ENCODE results near the gene ABLIM2. TPM values are rescaled to one million over a fixed set of nuclear protein-coding genes. Genes with fewer than 3 reads are reported as not detected.

ABLIM2 gene
- total RNA-seq, 4 donors from 2014 or later, result 4.2 to 28.5 (median 8.7) TPM

GRCh38 chr4:8000721-8001491 lies 157.7 kb downstream of the ABLIM2 start:
- H3K4me1 ChIP-seq, result no peaks in the 10 kb centered on the region
- DNase-seq (ENCODE audit: extremely low spot score), result no peak
- H3K9me3 ChIP-seq, result no peaks in the 10 kb centered on the region
- H3K27me3 ChIP-seq, result no peaks in the 10 kb centered on the region
- H3K27ac ChIP-seq (replicated peaks in 1 of 4), result no peak overlapping the region
- 84% methylated on average over 9 of the region's 25 CpGs for WGBS
- intact Hi-C loops (cut with DNase I), result no loop called here
- TF ChIP-seq POLR2A (IDR thresholded peaks at IDR 0.05; ENCODE audit: low read depth) (no peak), EP300 (IDR thresholded peaks at IDR 0.05) (no peak), POLR2AphosphoS5 (IDR thresholded peaks at IDR 0.05) (no peak)
- TF ChIP-seq, protein P1, sequence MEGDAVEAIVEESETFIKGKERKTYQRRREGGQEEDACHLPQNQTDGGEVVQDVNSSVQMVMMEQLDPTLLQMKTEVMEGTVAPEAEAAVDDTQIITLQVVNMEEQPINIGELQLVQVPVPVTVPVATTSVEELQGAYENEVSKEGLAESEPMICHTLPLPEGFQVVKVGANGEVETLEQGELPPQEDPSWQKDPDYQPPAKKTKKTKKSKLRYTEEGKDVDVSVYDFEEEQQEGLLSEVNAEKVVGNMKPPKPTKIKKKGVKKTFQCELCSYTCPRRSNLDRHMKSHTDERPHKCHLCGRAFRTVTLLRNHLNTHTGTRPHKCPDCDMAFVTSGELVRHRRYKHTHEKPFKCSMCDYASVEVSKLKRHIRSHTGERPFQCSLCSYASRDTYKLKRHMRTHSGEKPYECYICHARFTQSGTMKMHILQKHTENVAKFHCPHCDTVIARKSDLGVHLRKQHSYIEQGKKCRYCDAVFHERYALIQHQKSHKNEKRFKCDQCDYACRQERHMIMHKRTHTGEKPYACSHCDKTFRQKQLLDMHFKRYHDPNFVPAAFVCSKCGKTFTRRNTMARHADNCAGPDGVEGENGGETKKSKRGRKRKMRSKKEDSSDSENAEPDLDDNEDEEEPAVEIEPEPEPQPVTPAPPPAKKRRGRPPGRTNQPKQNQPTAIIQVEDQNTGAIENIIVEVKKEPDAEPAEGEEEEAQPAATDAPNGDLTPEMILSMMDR (IDR thresholded peaks at IDR 0.05), result no peak
- no peak overlapping the region for H3K4me3 ChIP-seq
- peaks cover 7 to 24% (median 9%) of the 10 kb centered on the region in 4 donors for H3K36me3 ChIP-seq

GRCh38 chr4:8000247-8000646 lies 158.4 kb downstream of the ABLIM2 start:
- Histone ChIP-seq H3K9me3 (no peaks in the 10 kb centered on the region), H3K4me3 (no peak overlapping the region), H3K36me3 (peaks cover 4 to 18% (median 5%) of the 10 kb centered on the region in 4 donors), H3K4me1 (no peaks in the 10 kb centered on the region), H3K27ac (replicated peaks in 1 of 4) (no peak overlapping the region), H3K27me3 (no peaks in the 10 kb centered on the region)
- DNase-seq (ENCODE audit: extremely low spot score), result no peak
- 96% methylated on average over 6 of the region's 8 CpGs for WGBS
- TF ChIP-seq POLR2AphosphoS5 (IDR thresholded peaks at IDR 0.05) (no peak), EP300 (IDR thresholded peaks at IDR 0.05) (no peak), POLR2A (IDR thresholded peaks at IDR 0.05; ENCODE audit: low read depth) (no peak)
- TF ChIP-seq, protein P1 (IDR thresholded peaks at IDR 0.05), result no peak
- intact Hi-C loops (cut with DNase I), result no loop called here

- intact Hi-C loops (cut with DNase I), result no loop called here
- DNase-seq (ENCODE audit: extremely low spot score), result no peak
- TF ChIP-seq EP300 (IDR thresholded peaks at IDR 0.05) (no peak), POLR2AphosphoS5 (IDR thresholded peaks at IDR 0.05) (no peak), POLR2A (IDR thresholded peaks at IDR 0.05; ENCODE audit: low read depth) (no peak)
- TF ChIP-seq, protein P1 (IDR thresholded peaks at IDR 0.05), result no peak
- no peaks in the 10 kb centered on the region for H3K4me1 ChIP-seq
- 96% methylated on average over 4 of the region's 8 CpGs for WGBS
- H3K9me3 ChIP-seq, result no peaks in the 10 kb centered on the region
- H3K4me3 ChIP-seq, result no peak overlapping the region
- H3K27ac ChIP-seq (replicated peaks in 1 of 4), result no peak overlapping the region
- H3K27me3 ChIP-seq, result no peaks in the 10 kb centered on the region
- H3K36me3 ChIP-seq, result peaks cover 0 to 12% (median 2%) of the 10 kb centered on the region in 4 donors
These were observed 158.9 kb downstream of the ABLIM2 start for GRCh38 chr4:7999695-8000094.

- Histone ChIP-seq H3K36me3 (peaks cover 0 to 9% (median under 1%) of the 10 kb centered on the region in 4 donors), H3K27ac (replicated peaks in 1 of 4) (no peak overlapping the region), H3K27me3 (no peaks in the 10 kb centered on the region), H3K9me3 (no peaks in the 10 kb centered on the region), H3K4me3 (no peak overlapping the region), H3K4me1 (no peaks in the 10 kb centered on the region)
- no peak for DNase-seq (ENCODE audit: extremely low spot score)
- no peak for TF ChIP-seq EP300 (IDR thresholded peaks at IDR 0.05)
- TF ChIP-seq, protein P1 (IDR thresholded peaks at IDR 0.05), result no peak
- TF ChIP-seq POLR2A (IDR thresholded peaks at IDR 0.05; ENCODE audit: low read depth), result no peak
- no peak for TF ChIP-seq POLR2AphosphoS5 (IDR thresholded peaks at IDR 0.05)
- whole genome bisulfite sequencing, result 90% methylated on average over 6 of the region's 7 CpGs
- intact Hi-C loops (cut with DNase I), result no loop called here
These were observed 159.3 kb downstream of the ABLIM2 start for GRCh38 chr4:7999279-7999678.
